Metanephros (tissue), 2 donors: ENCODE results near the gene SMO. TPM values are rescaled to one million over a fixed set of nuclear protein-coding genes. Genes with fewer than 3 reads are reported as not detected.

Experiments
- small RNA-seq: library from RNA; depleted of rRNA; stranded (forward); fragments of <200 nt; gene quantifications from one replicate; pipeline ENCODE3, GENCODE V24; 2014; ENCODE audit warnings: low replicate concordance
- total RNA-seq: library from RNA; depleted of rRNA; stranded (reverse); fragments of >200 nt; gene quantifications from one replicate; pipeline ENCODE4 v1.2.3, GENCODE V29; 2014

SMO gene
- 75.1 TPM for total RNA-seq

DNA sequence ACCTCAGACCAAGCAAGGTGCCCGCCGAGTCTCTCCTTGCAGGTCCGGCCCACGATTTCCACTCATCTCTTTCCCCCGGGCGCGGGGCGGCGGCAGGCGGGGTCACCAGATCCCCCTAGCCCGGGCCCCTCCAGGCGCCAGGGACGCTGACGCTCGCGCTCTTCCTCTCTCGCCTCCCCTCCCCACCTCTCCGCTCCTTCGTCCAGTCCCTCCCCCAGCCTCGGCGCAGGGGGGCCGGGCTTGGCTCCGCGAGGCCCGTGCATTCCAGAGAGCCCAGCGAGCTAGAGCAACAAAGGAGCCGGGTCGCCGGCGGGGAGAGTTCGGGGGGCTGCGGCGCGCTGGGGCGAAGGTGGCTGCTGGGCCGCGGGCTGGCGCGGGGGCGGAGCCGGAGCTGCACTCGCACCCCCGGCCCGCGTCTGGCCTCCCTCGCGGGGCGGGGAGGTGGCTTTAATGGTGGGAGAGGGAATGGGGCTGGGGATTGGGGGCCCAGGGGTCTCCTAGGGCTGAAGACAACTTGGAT is at the start of gene SMO:
SMO (plus strand) TSS at position 262 of the 520 bp plus-strand sequence. CDS start 519 bp downstream, outside the sequence.

DNA sequence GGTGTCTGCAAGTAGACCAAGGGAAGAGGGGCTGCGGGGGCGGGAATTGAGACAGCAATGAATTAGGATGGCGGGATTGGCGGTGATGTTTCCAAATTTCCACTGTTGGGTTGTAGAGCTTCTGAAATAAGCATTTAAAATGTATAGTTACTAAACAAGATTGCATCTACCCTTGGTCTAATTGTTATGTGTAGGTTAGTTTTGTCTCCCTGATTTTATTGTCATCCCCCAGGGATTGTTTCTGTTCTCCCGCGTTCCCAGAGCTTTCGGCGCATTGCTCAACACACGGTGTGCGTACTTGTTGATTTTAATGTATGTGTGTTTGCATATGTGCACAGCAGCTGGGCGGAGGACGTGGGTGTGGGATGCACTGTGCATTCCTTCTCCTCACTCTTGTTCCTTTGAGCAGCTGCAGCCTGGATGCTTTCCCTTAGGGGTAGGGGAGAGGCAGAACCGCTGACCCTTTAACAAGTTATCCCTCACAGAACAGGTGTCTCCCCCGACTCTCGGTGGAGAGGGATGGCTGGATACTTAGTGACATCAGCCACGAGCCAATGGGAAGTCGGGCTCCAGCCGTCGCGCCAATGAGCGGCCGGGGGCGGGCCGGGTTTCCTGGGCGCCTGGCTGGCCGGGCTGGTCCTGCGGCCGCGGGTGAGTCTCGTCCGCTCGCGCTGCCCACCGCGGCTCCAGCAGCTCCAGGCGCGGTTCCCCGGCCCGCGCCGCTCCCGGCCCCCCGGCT is 44.2 kb upstream of the SMO start, which contains the start of gene TSPAN33:
TSPAN33 (plus strand) TSS at position 613 of the 739 bp plus-strand sequence. CDS start 274 bp downstream, outside the sequence.

DNA sequence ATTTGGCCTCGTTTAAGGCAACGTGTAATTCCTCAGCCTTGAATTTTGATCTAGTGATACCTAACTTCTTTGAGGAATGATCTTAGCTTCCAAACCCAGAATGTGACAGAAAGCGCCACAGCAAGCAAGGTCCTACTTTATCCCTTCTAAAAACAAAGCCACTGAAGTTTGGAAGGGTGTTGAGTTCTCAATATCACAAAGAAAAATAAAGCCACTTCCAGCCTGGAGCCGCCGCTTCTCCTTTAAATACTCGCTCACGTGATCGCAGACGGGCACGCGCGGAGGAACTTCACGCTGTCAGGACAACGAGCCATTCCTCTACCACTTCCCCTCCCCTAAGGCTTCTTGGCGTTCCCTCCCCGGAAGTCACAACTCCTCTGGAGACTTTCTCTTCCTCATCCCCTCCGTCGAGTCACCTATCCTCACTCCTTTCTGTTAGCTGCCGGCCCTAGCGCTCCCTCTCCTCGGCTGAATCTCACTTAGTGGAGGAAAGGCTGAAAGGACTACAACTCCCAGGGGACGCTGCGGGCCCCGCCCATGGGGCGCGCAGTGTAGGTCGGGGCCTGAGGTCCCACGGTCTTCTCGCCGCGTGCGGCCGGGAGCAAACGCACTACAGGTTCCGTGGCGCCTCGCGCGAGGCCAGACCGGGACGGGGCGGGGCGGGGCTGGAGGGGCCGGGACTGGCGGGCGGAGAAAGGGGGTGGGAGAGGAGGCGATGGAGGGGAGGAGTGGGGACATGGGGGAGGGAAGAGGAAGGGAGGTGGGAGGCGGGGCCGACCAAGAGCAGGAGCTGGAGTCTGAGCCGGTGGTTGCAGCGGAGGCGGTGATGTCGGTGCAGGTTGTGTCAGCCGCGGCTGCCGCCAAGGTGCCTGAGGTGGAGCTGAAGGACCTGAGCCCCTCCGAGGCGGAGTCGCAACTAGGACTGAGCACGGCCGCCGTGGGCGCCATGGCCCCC is 36.1 kb downstream of the SMO start, which contains the start of gene AHCYL2:
AHCYL2 (plus strand) TSS at position 780 of the 955 bp plus-strand sequence.

Small RNAs within 50 kb of the gene (small RNA-seq; reads per million reads assigned to genes)
- not detected for gene RNY1P11

Other genes starting within 250 kb of the SMO start
- gene TNPO3, start 133.5 kb upstream of the SMO start, total RNA-seq = 51.3 TPM
- gene TSPAN33, start 43.9 kb upstream of the SMO start, total RNA-seq = 52.7 TPM
- gene AHCYL2, start 36.4 kb downstream of the SMO start, total RNA-seq = 31.2 TPM
- 4.6 TPM for gene STRIP2, start 245.8 kb downstream of the SMO start, total RNA-seq